GM10248 (cell line): Measurements from ENCODE around the gene CD47.

ENCODE experiments used
- CTCF ChIA-PET: fragments of 300-600 bp; sonication (Branson Sonifier 250); formaldehyde crosslinking; extraction: SDS; loops from one replicate; lab custom pipeline; 2021; ENCODE audit warnings: antibody characterized with exemption; lab: Yijun Ruan, JAX
- POLR2A ChIA-PET: fragments of 350-650 bp; sonication (Branson Sonifier 250); formaldehyde crosslinking; extraction: SDS; loops from one replicate; lab custom pipeline; 2020; ENCODE audit warnings: antibody characterized with exemption; lab: Yijun Ruan, JAX
- DNase-seq: peaks from one replicate; pipeline ENCODE4 v3.0.0; 2012; ENCODE audit errors: extremely low spot score
- CTCF ChIP-seq: IDR thresholded peaks from 2 replicates; pipeline ENCODE4 v1.5.1; 2012; ENCODE audit warnings: mild to moderate bottlenecking, low read depth; ENCODE audit errors: extremely low read depth, missing control alignments, control extremely low read depth

Gene CD47

GRCh38 chr3:107994181-107994580, 96.7 kb downstream of the CD47 start:
- TF ChIP-seq CTCF: no peak
- DNase-seq: no peak
- ChIA-PET POLR2A (no interaction called here), CTCF (interaction anchor here (1.6 kb wide), 1 partner anchor 15 kb away, joined by 4 read pairs; no protein-coding TSS in a partner anchor)

GRCh38 chr3:107993771-107994170, 97.1 kb downstream of the CD47 start:
- no peak for DNase-seq
- CTCF ChIA-PET: interaction anchor here (1.6 kb wide), 1 partner anchor 15 kb away, joined by 4 read pairs; no protein-coding TSS in a partner anchor
- POLR2A ChIA-PET: no interaction called here
- no peak for TF ChIP-seq CTCF
